Coronary artery (tissue), 2 donors: ENCODE measurements around the gene TXNDC17.

Experiments used
- DNase-seq: peaks from one replicate; pipeline ENCODE4 v3.0.0-alpha.2; 2017; ENCODE audit warnings: low spot score
- H3K27ac ChIP-seq, 2 donors: fragments of 200-600 bp; sonication (generic); one replicate each; pipeline ENCODE4 v1.5.1; 2016 to 2019
- H3K4me3 ChIP-seq: fragments of 200-600 bp; sonication (generic); 2 replicates; pipeline ENCODE4 v1.5.1; 2016; ENCODE audit warnings: mild to moderate bottlenecking, moderate library complexity
- CTCF ChIP-seq: fragments of 200-600 bp; sonication (generic); IDR thresholded peaks from one replicate; pipeline ENCODE4 v1.5.1; 2019; ENCODE audit warnings: antibody characterized with exemption

TXNDC17 gene

DNA sequence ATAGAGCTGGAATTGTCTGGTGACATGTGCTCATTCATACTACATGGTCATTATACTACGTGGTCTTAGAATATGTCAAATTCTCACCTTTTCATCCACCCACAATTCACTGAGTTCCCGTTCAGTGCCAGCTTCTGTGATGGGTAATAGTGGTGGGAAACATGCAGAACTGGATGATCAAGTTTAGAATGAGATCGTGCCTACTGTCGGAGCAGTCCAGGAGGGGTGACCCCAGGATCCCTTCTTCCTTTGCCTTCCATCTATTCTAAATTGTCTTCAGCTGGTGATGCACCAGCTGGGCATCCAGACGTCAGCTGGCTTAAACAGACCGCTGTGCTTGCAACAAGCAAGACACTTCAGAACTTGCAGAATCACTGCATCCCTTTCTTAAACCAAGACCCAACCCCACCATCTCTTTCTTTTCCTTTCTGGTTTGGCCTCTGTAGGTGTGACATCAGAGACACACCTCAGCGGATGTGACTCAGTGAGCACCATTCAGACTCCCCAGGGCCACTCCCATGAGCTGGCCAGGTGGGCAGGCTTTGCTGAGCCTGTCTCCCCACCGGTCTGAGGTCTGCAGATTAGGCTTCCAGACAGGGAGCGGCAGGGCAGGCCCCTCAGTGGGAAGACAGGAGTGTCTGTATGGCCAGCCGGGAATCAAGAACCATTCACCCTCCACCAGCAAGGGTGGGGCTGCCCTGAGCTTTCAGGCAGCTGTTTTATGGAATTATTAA, 28.8 kb downstream of the TXNDC17 start:
- Histone ChIP-seq H3K4me3 (no peak overlapping the region), H3K27ac (no peak overlapping the region)
- no peak for TF ChIP-seq CTCF

GRCh38 chr17:6670571-6670970, 29.7 kb downstream of the TXNDC17 start:
- no peak for DNase-seq
- Histone ChIP-seq H3K27ac (no peak overlapping the region), H3K4me3 (no peak overlapping the region)
- TF ChIP-seq CTCF, result no peak

More for the DNA sequence above, 28.8 kb downstream of the TXNDC17 start:
- no peak for DNase-seq

- Histone ChIP-seq H3K4me3 (no peak overlapping the region), H3K27ac (no peak overlapping the region)
- no peak for TF ChIP-seq CTCF
- DNase-seq, result no peak
Observed at GRCh38 chr17:6670999-6671398, 30.1 kb downstream of the TXNDC17 start.

- Histone ChIP-seq H3K27ac (no peak overlapping the region), H3K4me3 (no peak overlapping the region)
- no peak for TF ChIP-seq CTCF
- DNase-seq, result no peak
Observed at GRCh38 chr17:6671431-6671830, 30.6 kb downstream of the TXNDC17 start.

DNA sequence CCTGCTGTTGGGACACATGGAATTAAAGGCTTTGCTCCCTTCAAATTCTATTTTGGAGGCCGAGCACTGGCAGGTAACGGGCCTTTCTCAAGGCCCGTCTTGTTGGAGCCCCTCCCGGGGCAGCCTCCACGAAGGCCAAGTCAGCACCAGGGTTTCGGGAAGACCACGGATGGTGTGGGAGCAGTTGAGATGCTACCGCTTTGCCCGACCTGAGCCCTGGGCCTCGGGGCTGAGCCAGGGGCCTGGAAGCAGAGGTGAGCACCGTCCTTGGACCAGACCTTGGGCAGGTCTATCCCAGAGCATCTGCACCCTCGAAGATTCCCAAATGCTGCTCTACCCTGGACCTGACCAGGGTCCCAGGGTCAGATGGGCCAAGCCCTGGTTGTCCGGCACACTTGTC, 33.7 kb downstream of the TXNDC17 start:
- Histone ChIP-seq H3K4me3 (no peak overlapping the region), H3K27ac (no peak overlapping the region)
- TF ChIP-seq CTCF, result no peak
- no peak for DNase-seq

DNA sequence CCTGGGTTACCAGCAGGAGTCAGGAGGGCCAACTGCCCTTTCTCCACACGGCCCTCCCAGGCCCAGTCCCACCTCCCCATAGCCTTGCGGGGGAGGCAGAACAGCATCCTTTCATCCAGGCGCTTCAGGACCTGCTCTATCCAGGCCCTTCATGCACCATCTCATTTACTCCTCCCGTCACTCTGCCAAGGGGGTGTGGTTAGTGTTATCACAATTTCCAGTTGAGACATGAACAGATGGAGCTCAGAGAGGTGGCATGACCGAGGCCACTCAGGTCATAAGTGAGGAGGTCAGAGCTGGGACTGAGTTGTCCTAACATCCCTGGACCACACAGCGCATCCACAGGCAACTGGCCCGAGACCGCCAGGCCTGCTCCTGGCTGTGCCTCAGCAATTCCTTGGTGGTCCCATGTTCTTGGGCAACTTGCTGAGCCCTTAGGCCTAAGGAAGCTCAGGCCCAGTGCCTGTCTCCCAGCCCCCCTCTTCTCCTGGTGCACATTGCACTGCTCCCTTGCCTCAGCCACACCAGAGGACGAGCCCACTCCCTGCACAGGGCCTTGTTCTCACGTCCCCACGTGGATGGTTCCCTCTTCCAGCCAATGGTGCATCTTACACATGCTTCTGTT, 34.5 kb downstream of the TXNDC17 start:
- Histone ChIP-seq H3K27ac (no peak overlapping the region), H3K4me3 (no peak overlapping the region)
- no peak for TF ChIP-seq CTCF
- DNase-seq, result no peak

- Histone ChIP-seq H3K4me3 (no peak overlapping the region), H3K27ac (no peak overlapping the region)
- no peak for DNase-seq
- no peak for TF ChIP-seq CTCF
Observed at GRCh38 chr17:6676802-6677157, 35.9 kb downstream of the TXNDC17 start.
